Frontal cortex (tissue), 4 donors: ENCODE measurements around the gene CORO1C. TPM values are rescaled to one million over a fixed set of nuclear protein-coding genes. Genes with fewer than 3 reads are reported as not detected.

ENCODE experiments used
- DNase-seq, 2 donors: peaks; one replicate each; pipeline ENCODE4 v3.0.0; 2012; ENCODE audit warnings: low spot score in 2 of 2
- FAIRE-seq: peaks from 2 replicates; lab custom pipeline; 2012; peaks lifted over from hg19 to GRCh38; lab: Jason Lieb, UNC
- small RNA-seq: library from RNA; depleted of rRNA; stranded (forward); fragments of <200 nt; gene quantifications from one replicate; pipeline ENCODE3, GENCODE V24; 2014
- total RNA-seq: library from RNA; depleted of rRNA; stranded (reverse); fragments of >200 nt; gene quantifications from one replicate; pipeline ENCODE4 v1.2.3, GENCODE V29; 2014
- donor health status: control.
- donor health status: control.
- donor health status: control.

CORO1C gene
- total RNA-seq, 1 donor from 2014 or later, result 171 TPM

- DNase-seq (no peak), FAIRE-seq (no peak)
Observed at GRCh38 chr12:108597559-108598471, 133.5 kb downstream of the CORO1C start, which contains the start of gene TMEM119. TMEM119 (minus strand) TSS chr12:108598084; CDS start chr12:108592383, 5,701 bp downstream.

- no peak for FAIRE-seq
- DNase-seq, result no peak
Observed at GRCh38 chr12:108596854-108597558, 134.3 kb downstream of the CORO1C start.

GRCh38 chr12:108595711-108596647 is 135.3 kb downstream of the CORO1C start:
- no peak for FAIRE-seq

More at GRCh38 chr12:108595711-108596647, 135.3 kb downstream of the CORO1C start:
- no peak for DNase-seq

Small RNA genes within 50 kb of the gene (small RNA-seq; reads per million reads assigned to genes)
- gene AC087893.2 (not detected), gene RF00019 (not detected), gene RF00561 (not detected), gene RNU7-169P (not detected)

Other genes starting within 250 kb of the CORO1C start
- gene FICD, start 216.2 kb downstream of the CORO1C start, total RNA-seq, result 5.3 TPM
- gene SART3, start 170.3 kb downstream of the CORO1C start, total RNA-seq, result 63.6 TPM
- 40.8 TPM for gene ISCU, start 168.9 kb downstream of the CORO1C start, total RNA-seq
- gene TMEM119, start 133.4 kb downstream of the CORO1C start, total RNA-seq, result 0.82 TPM
- 1.2 TPM for gene SELPLG, start 97.6 kb downstream of the CORO1C start, total RNA-seq
- 4.1 TPM for gene SSH1, start 126.1 kb upstream of the CORO1C start, total RNA-seq
- not detected for gene DAO, start 148.6 kb upstream of the CORO1C start, total RNA-seq